CD4-positive, alpha-beta T cell treated with Interleukin-6 at 100 ng/mL for 8 hours (primary cell): Measurements from ENCODE around the gene ELK4.

ENCODE experiments used
- DNase-seq: peaks from one replicate; pipeline ENCODE4 v3.0.0-alpha.2; 2020; ENCODE audit warnings: mixed read lengths, low spot score

The ELK4 gene

GRCh38 chr1:205563927-205564441 lies 67.8 kb downstream of the ELK4 start:
- no peak for DNase-seq

- no peak for DNase-seq
Measured at GRCh38 chr1:205561501-205562203, 70.2 kb downstream of the ELK4 start.
